ENCODE measurements around the gene HTT. TPM values are rescaled to one million over a fixed set of nuclear protein-coding genes. Genes with fewer than 3 reads are reported as not detected.

Gene HTT
- polyA plus RNA-seq, 1 donor from 2014 or later: 11.5 TPM

DNA sequence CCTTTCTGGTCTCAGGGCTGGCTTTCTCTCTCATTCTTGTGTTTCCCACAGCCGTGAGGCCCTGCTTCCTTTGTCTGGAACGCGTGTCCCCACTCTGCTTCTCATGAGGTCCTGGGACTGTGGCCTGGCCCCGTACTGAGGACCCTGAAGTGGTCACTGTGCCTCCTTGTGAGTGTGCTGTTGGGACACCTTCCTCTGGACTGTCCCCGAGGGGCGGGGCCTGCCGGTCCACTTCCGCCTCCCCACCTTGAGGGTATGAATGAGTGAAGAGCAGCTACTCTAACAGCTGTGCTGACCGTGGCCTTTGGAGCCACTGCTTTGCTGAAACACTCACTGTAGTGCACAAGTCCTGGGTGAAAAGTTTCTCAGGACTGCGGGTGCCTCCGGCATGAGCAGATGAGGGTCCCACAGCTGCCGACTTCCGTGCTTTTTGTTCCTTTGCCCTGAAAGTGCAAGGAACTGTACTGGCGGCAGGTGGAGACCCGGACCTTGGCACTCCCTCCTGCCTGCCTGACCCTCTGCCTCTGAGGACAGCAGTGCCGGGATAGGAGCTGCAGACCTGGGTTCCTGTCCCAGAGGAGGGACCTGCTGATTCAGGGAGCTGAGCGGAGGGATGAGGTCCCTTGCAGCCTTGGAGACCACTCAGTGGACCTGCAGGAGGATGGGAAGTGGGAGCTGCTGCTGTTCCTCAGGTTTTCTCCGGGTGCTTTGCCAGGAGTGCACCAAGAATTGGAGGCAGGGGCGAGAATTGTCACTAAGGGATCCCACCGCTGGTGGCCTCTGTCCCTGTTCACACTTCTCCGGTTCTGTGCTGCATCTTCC, 38.1 kb upstream of the HTT start:
- no peaks in the 10 kb centered on the region for H3F3A ChIP-seq (ENCODE audit: insufficient read depth, low read length, poor library complexity, severe bottlenecking)
- H3K36me3 ChIP-seq (ENCODE audit: insufficient read depth, low read length): no peaks in the 10 kb centered on the region
- H3K27me3 ChIP-seq (ENCODE audit: insufficient read depth, low read depth, low read length): no peaks in the 10 kb centered on the region
- H3K4me3 ChIP-seq (ENCODE audit: low read length): no peak overlapping the region
- H3K79me2 ChIP-seq (replicated peaks; ENCODE audit: insufficient read depth, low read length): no peaks in the 10 kb centered on the region
- TF ChIP-seq POLR2AphosphoS5 (IDR thresholded peaks at IDR 0.05) (no peak), TAF1 (IDR thresholded peaks at IDR 0.05; ENCODE audit: low read depth) (no peak), SMC3 (conservative IDR thresholded peaks at IDR 0.05; ENCODE audit: poor library complexity) (no peak), EP300 (conservative IDR thresholded peaks at IDR 0.05; ENCODE audit: poor library complexity, severe bottlenecking) (no peak), MXI1 (conservative IDR thresholded peaks at IDR 0.05; ENCODE audit: poor library complexity, severe bottlenecking) (no peak), EZH2 (IDR thresholded peaks at IDR 0.05; ENCODE audit: borderline replicate concordance, insufficient read depth, low read length, poor library complexity, severe bottlenecking) (no peak), RAD21 (conservative IDR thresholded peaks at IDR 0.05) (no peak)
- TF ChIP-seq, protein P1, sequence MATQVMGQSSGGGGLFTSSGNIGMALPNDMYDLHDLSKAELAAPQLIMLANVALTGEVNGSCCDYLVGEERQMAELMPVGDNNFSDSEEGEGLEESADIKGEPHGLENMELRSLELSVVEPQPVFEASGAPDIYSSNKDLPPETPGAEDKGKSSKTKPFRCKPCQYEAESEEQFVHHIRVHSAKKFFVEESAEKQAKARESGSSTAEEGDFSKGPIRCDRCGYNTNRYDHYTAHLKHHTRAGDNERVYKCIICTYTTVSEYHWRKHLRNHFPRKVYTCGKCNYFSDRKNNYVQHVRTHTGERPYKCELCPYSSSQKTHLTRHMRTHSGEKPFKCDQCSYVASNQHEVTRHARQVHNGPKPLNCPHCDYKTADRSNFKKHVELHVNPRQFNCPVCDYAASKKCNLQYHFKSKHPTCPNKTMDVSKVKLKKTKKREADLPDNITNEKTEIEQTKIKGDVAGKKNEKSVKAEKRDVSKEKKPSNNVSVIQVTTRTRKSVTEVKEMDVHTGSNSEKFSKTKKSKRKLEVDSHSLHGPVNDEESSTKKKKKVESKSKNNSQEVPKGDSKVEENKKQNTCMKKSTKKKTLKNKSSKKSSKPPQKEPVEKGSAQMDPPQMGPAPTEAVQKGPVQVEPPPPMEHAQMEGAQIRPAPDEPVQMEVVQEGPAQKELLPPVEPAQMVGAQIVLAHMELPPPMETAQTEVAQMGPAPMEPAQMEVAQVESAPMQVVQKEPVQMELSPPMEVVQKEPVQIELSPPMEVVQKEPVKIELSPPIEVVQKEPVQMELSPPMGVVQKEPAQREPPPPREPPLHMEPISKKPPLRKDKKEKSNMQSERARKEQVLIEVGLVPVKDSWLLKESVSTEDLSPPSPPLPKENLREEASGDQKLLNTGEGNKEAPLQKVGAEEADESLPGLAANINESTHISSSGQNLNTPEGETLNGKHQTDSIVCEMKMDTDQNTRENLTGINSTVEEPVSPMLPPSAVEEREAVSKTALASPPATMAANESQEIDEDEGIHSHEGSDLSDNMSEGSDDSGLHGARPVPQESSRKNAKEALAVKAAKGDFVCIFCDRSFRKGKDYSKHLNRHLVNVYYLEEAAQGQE (IDR thresholded peaks at IDR 0.05; ENCODE audit: borderline replicate concordance): no peak
- TF ChIP-seq, protein P2, sequence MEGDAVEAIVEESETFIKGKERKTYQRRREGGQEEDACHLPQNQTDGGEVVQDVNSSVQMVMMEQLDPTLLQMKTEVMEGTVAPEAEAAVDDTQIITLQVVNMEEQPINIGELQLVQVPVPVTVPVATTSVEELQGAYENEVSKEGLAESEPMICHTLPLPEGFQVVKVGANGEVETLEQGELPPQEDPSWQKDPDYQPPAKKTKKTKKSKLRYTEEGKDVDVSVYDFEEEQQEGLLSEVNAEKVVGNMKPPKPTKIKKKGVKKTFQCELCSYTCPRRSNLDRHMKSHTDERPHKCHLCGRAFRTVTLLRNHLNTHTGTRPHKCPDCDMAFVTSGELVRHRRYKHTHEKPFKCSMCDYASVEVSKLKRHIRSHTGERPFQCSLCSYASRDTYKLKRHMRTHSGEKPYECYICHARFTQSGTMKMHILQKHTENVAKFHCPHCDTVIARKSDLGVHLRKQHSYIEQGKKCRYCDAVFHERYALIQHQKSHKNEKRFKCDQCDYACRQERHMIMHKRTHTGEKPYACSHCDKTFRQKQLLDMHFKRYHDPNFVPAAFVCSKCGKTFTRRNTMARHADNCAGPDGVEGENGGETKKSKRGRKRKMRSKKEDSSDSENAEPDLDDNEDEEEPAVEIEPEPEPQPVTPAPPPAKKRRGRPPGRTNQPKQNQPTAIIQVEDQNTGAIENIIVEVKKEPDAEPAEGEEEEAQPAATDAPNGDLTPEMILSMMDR (IDR thresholded peaks at IDR 0.05; ENCODE audit: poor library complexity, severe bottlenecking): no peak
- H3K9ac ChIP-seq (ENCODE audit: low read length): no peak overlapping the region
- no peaks in the 10 kb centered on the region for H3K9me3 ChIP-seq (ENCODE audit: low read length)
- no peak overlapping the region for H3K27ac ChIP-seq (ENCODE audit: low read length)
- H3K4me2 ChIP-seq (ENCODE audit: low read length): no peak overlapping the region
- no peaks in the 10 kb centered on the region for H3K9me2 ChIP-seq (ENCODE audit: insufficient read depth, low read length)
- H4K20me1 ChIP-seq (ENCODE audit: insufficient read depth): no peaks in the 10 kb centered on the region
- no peak overlapping the region for H2AFZ ChIP-seq (ENCODE audit: low read depth, low read length)

DNA sequence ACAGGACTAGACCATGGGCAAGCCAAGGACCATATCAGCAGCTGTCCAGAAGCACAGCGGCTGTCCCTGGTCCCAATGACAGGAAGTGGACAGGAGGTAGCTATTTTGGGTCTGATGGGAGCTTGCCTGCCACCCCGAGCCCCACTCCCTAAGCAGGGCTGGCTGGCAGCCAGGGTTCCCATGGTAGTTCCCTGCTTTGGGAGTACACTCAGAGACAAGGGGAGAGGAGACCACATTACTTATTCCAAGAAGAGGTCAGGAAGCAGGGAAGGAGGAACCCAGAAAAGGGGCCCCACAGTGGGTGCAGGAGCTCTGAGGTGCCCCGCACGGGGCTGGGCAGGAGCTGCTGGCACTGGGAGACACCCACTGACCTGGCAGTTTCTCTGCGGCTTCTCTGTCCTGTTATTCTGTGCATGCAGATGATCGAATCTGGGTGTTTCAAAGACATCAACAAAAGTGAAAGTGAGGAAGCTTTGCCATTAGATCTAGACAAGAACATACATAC, 36.5 kb upstream of the HTT start:
- Histone ChIP-seq H3K9me3 (ENCODE audit: low read length) (no peaks in the 10 kb centered on the region), H3K79me2 (replicated peaks; ENCODE audit: insufficient read depth, low read length) (no peaks in the 10 kb centered on the region), H3K27me3 (ENCODE audit: insufficient read depth, low read depth, low read length) (no peaks in the 10 kb centered on the region), H2AFZ (ENCODE audit: low read depth, low read length) (no peak overlapping the region), H3K27ac (ENCODE audit: low read length) (no peak overlapping the region), H3K36me3 (ENCODE audit: insufficient read depth, low read length) (no peaks in the 10 kb centered on the region), H4K20me1 (ENCODE audit: insufficient read depth) (no peaks in the 10 kb centered on the region), H3F3A (ENCODE audit: insufficient read depth, low read length, poor library complexity, severe bottlenecking) (no peaks in the 10 kb centered on the region), H3K9me2 (ENCODE audit: insufficient read depth, low read length) (no peaks in the 10 kb centered on the region), H3K9ac (ENCODE audit: low read length) (no peak overlapping the region), H3K4me3 (ENCODE audit: low read length) (no peak overlapping the region), H3K4me2 (ENCODE audit: low read length) (no peak overlapping the region)
- no peak for TF ChIP-seq MXI1 (conservative IDR thresholded peaks at IDR 0.05; ENCODE audit: poor library complexity, severe bottlenecking)
- no peak for TF ChIP-seq EP300 (conservative IDR thresholded peaks at IDR 0.05; ENCODE audit: poor library complexity, severe bottlenecking)
- TF ChIP-seq, protein P1 (IDR thresholded peaks at IDR 0.05; ENCODE audit: borderline replicate concordance): no peak
- no peak for TF ChIP-seq RAD21 (conservative IDR thresholded peaks at IDR 0.05)
- TF ChIP-seq, protein P2 (IDR thresholded peaks at IDR 0.05; ENCODE audit: poor library complexity, severe bottlenecking): no peak
- TF ChIP-seq POLR2AphosphoS5 (IDR thresholded peaks at IDR 0.05): no peak
- TF ChIP-seq SMC3 (conservative IDR thresholded peaks at IDR 0.05; ENCODE audit: poor library complexity): no peak
- no peak for TF ChIP-seq EZH2 (IDR thresholded peaks at IDR 0.05; ENCODE audit: borderline replicate concordance, insufficient read depth, low read length, poor library complexity, severe bottlenecking)
- no peak for TF ChIP-seq TAF1 (IDR thresholded peaks at IDR 0.05; ENCODE audit: low read depth)
